ENCODE data around the gene MAN1A1. TPM values are rescaled to one million over a fixed set of nuclear protein-coding genes. Genes with fewer than 3 reads are reported as not detected.
"Not testable (repeated sequence)": the region's sequence is repeated elsewhere in the genome, so short reads cannot be mapped to it uniquely, and the experiment has no call there.

The MAN1A1 gene
- total RNA-seq, 6 experiments from 2014 or later = 109 to 191 (median 139) TPM

GRCh38 chr6:119160911-119161310, 188.7 kb downstream of the MAN1A1 start:
- H3K27ac ChIP-seq = no peak overlapping the region
- H3K9me3 ChIP-seq = no peaks in the 10 kb centered on the region
- H3K4me3 ChIP-seq = no peak overlapping the region
- no peaks in the 10 kb centered on the region for H3K4me1 ChIP-seq
- WGBS (ENCODE audit: insufficient coverage, low coverage, low lambda C conversion rate, missing lambda C conversion rate) = 52% methylated on average over 2 of the region's 2 CpGs
- no peak for TF ChIP-seq POLR2A (IDR thresholded peaks at IDR 0.05)
- no peak for TF ChIP-seq CTCF (IDR thresholded peaks at IDR 0.05)
- ATAC-seq (no peak), DNase-seq (no peak)
- no peaks in the 10 kb centered on the region for H3K27me3 ChIP-seq
- no peaks in the 10 kb centered on the region for H3K36me3 ChIP-seq
- intact Hi-C loops (cut with DNase I) = no loop called here

GRCh38 chr6:119158057-119158848, 191.3 kb downstream of the MAN1A1 start:
- peak; percentile 24 to 57 (median 46) for ATAC-seq
- 64% methylated on average over 3 of the region's 9 CpGs for WGBS (ENCODE audit: insufficient coverage, low coverage, low lambda C conversion rate, missing lambda C conversion rate)
- H3K9me3 ChIP-seq = no peaks in the 10 kb centered on the region
- H3K27ac ChIP-seq = no peak overlapping the region
- no peak for DNase-seq
- H3K27me3 ChIP-seq = no peaks in the 10 kb centered on the region
- H3K4me3 ChIP-seq = no peak overlapping the region
- intact Hi-C loops (cut with DNase I) = no loop called here
- TF ChIP-seq POLR2A (IDR thresholded peaks at IDR 0.05) = no peak
- no peak for TF ChIP-seq CTCF (IDR thresholded peaks at IDR 0.05)
- H3K36me3 ChIP-seq = no peaks in the 10 kb centered on the region
- no peaks in the 10 kb centered on the region for H3K4me1 ChIP-seq

GRCh38 chr6:119157506-119157815, 192.1 kb downstream of the MAN1A1 start:
- 53% methylated on average over 3 of the region's 3 CpGs for WGBS (ENCODE audit: insufficient coverage, low coverage, low lambda C conversion rate, missing lambda C conversion rate)
- Histone ChIP-seq H3K4me3 (no peak overlapping the region), H3K4me1 (no peaks in the 10 kb centered on the region), H3K27ac (no peak overlapping the region), H3K27me3 (no peaks in the 10 kb centered on the region), H3K9me3 (no peaks in the 10 kb centered on the region), H3K36me3 (no peaks in the 10 kb centered on the region)
- no peak for DNase-seq
- TF ChIP-seq POLR2A (IDR thresholded peaks at IDR 0.05) (no peak), CTCF (IDR thresholded peaks at IDR 0.05) (no peak)
- no peak for ATAC-seq
- intact Hi-C loops (cut with DNase I) = no loop called here

GRCh38 chr6:119156757-119157505, 192.6 kb downstream of the MAN1A1 start:
- DNase-seq = no peak
- no peak overlapping the region for H3K27ac ChIP-seq

GRCh38 chr6:119156082-119156481, 193.5 kb downstream of the MAN1A1 start:
- H3K27ac ChIP-seq; H3K36me3 ChIP-seq; H3K4me1 ChIP-seq; H3K4me3 ChIP-seq; H3K27me3 ChIP-seq; ATAC-seq; H3K9me3 ChIP-seq; DNase-seq; intact Hi-C loops (cut with DNase I): not testable (repeated sequence)
- 92% methylated on average over 2 of the region's 4 CpGs for WGBS (ENCODE audit: insufficient coverage, low coverage, low lambda C conversion rate, missing lambda C conversion rate)

More at GRCh38 chr6:119156757-119157505, 192.6 kb downstream of the MAN1A1 start:
- no peaks in the 10 kb centered on the region for H3K4me1 ChIP-seq
- no peak overlapping the region for H3K4me3 ChIP-seq
- 72% methylated on average over 5 of the region's 8 CpGs for WGBS (ENCODE audit: insufficient coverage, low coverage, low lambda C conversion rate, missing lambda C conversion rate)
- TF ChIP-seq POLR2A (IDR thresholded peaks at IDR 0.05) (no peak), CTCF (IDR thresholded peaks at IDR 0.05) (no peak)
- no peaks in the 10 kb centered on the region for H3K9me3 ChIP-seq
- no peaks in the 10 kb centered on the region for H3K27me3 ChIP-seq
- intact Hi-C loops (cut with DNase I) = no loop called here
- no peak for ATAC-seq
- H3K36me3 ChIP-seq = no peaks in the 10 kb centered on the region

Measured in right lobe of liver (tissue), 6 donors.